IMR-90 (cell line): ENCODE data around the gene GAL. TPM values are rescaled to one million over a fixed set of nuclear protein-coding genes. Genes with fewer than 3 reads are reported as not detected.

Source experiments
- ATAC-seq: fragments of 200-7000 bp; cut with Tn5 transposase; 2 replicates; pipeline ENCODE4 v1.9.1; 2020; ENCODE audit warnings: low read depth, mild to moderate bottlenecking, moderate library complexity
- BruUV-seq: library from RNA; stranded (reverse); fragments of 400-500 nt; replicated peaks from 2 replicates; lab custom pipeline; 2021; lab: Mats Ljungman, UMichigan
- CTCF ChIA-PET: fragments of 300-600 bp; formaldehyde crosslinking; extraction: SDS; loops from one replicate; lab custom pipeline; 2021; ENCODE audit warnings: antibody characterized with exemption; lab: Yijun Ruan, JAX
- POLR2A ChIA-PET: fragments of 300-600 bp; sonication (Branson Sonifier 250); formaldehyde crosslinking; loops from one replicate; lab custom pipeline; 2022; ENCODE audit warnings: antibody characterized with exemption; ENCODE audit not compliant: unreplicated experiment; lab: Charles Lee
- DNase-seq: peaks from one replicate; pipeline ENCODE4 v3.0.0; 2013
- H2AFZ ChIP-seq: replicated peaks from 2 replicates; pipeline ENCODE3; 2013; ENCODE audit warnings: low read length, mild to moderate bottlenecking; ENCODE audit not compliant: poor library complexity
- H2AK5ac ChIP-seq: 2 replicates; pipeline ENCODE4 v1.6.1; 2013; ENCODE audit warnings: low read depth, low read length, inconsistent platforms
- H2AK9ac ChIP-seq: replicated peaks from 2 replicates; pipeline ENCODE3; 2013; ENCODE audit warnings: mild to moderate bottlenecking, low read depth, low read length, moderate library complexity; ENCODE audit not compliant: poor library complexity
- H2BK120ac ChIP-seq: 2 replicates; pipeline ENCODE4 v1.6.1; 2013; ENCODE audit warnings: low read depth, low read length, inconsistent platforms
- H2BK15ac ChIP-seq: 3 replicates; pipeline ENCODE4 v1.6.1; 2013; ENCODE audit warnings: low read depth, low read length, inconsistent platforms
- H2BK20ac ChIP-seq: 2 replicates; pipeline ENCODE4 v1.6.1; 2013; ENCODE audit warnings: low read depth, mild to moderate bottlenecking, inconsistent platforms, low read length, moderate library complexity
- H2BK5ac ChIP-seq: 2 replicates; pipeline ENCODE4 v1.6.1; 2013; ENCODE audit warnings: mild to moderate bottlenecking, low read depth, low read length, inconsistent platforms; ENCODE audit not compliant: poor library complexity, severe bottlenecking
- H3K14ac ChIP-seq: replicated peaks from 2 replicates; pipeline ENCODE4 v1.6.1; 2013; ENCODE audit warnings: low read depth, low read length, inconsistent platforms
- H3K18ac ChIP-seq: 2 replicates; pipeline ENCODE4 v1.6.1; 2013; ENCODE audit warnings: low read depth, low read length, control low read depth
- H3K23ac ChIP-seq: 2 replicates; pipeline ENCODE4 v1.6.1; 2013; ENCODE audit warnings: low read depth, low read length, inconsistent platforms
- H3K27ac ChIP-seq: 2 replicates; pipeline ENCODE4 v1.5.1; 2013; ENCODE audit warnings: mild to moderate bottlenecking, control low read depth, low read length; ENCODE audit not compliant: insufficient read depth
- H3K27me3 ChIP-seq: 2 replicates; pipeline ENCODE4 v1.6.1; 2013; ENCODE audit warnings: low read length; ENCODE audit not compliant: control insufficient read depth, insufficient read depth
- H3K36me3 ChIP-seq: 2 replicates; pipeline ENCODE4 v1.6.1; 2013; ENCODE audit warnings: low read length, mixed read lengths; ENCODE audit not compliant: control insufficient read depth, insufficient read depth
- H3K4ac ChIP-seq: 2 replicates; pipeline ENCODE4 v1.6.1; 2013; ENCODE audit warnings: low read depth, low read length, inconsistent platforms
- H3K4me1 ChIP-seq: 2 replicates; pipeline ENCODE4 v1.6.1; 2013; ENCODE audit warnings: low read length, mixed read lengths; ENCODE audit not compliant: control insufficient read depth, insufficient read depth
- H3K4me2 ChIP-seq: 2 replicates; pipeline ENCODE4 v1.6.1; 2013; ENCODE audit warnings: low read depth, mild to moderate bottlenecking, control low read depth, low read length, moderate library complexity
- H3K4me3 ChIP-seq: 2 replicates; pipeline ENCODE4 v1.5.1; 2013; ENCODE audit warnings: low read depth, mild to moderate bottlenecking, control low read depth, low read length, moderate library complexity; ENCODE audit not compliant: insufficient read depth
- H3K56ac ChIP-seq: 2 replicates; pipeline ENCODE4 v1.6.1; 2013; ENCODE audit warnings: low read length, inconsistent platforms; ENCODE audit not compliant: insufficient read depth; ENCODE audit errors: extremely low read depth
- H3K79me1 ChIP-seq, 2 experiments: 2 replicates each; pipeline ENCODE4 v1.6.1; 2013; ENCODE audit warnings: low read length in 2 of 2, inconsistent platforms in 1 of 2, low read depth in 1 of 2
- H3K9ac ChIP-seq: 2 replicates; pipeline ENCODE4 v1.6.1; 2013; ENCODE audit warnings: low read depth, low read length, control low read depth
- H3K9me1 ChIP-seq: 2 replicates; pipeline ENCODE4 v1.6.1; 2013; ENCODE audit warnings: low read length, inconsistent platforms; ENCODE audit not compliant: insufficient read depth
- H3K9me3 ChIP-seq: 2 replicates; pipeline ENCODE4 v1.6.1; 2013; ENCODE audit warnings: low read length; ENCODE audit not compliant: control insufficient read depth, insufficient read depth
- H4K20me1 ChIP-seq: 2 replicates; pipeline ENCODE4 v1.6.1; 2013; ENCODE audit warnings: low read length, inconsistent platforms; ENCODE audit not compliant: insufficient read depth
- H4K5ac ChIP-seq: 2 replicates; pipeline ENCODE4 v1.6.1; 2013; ENCODE audit warnings: mild to moderate bottlenecking, low read depth, low read length, control low read depth
- H4K8ac ChIP-seq, 2 experiments: 2 replicates each; pipeline ENCODE4 v1.6.1; 2013; ENCODE audit warnings: low read depth in 2 of 2, low read length in 2 of 2, control low read depth in 1 of 2, inconsistent platforms in 1 of 2
- H4K91ac ChIP-seq: 2 replicates; pipeline ENCODE4 v1.6.1; 2013; ENCODE audit warnings: low read depth, low read length, inconsistent platforms; ENCODE audit not compliant: insufficient read depth
- BHLHE40 ChIP-seq: fragments of 150-350 bp; IDR thresholded peaks from 2 replicates; pipeline ENCODE4 v1.6.1; 2016; ENCODE audit warnings: mild to moderate bottlenecking, low read depth, low read length
- CEBPB ChIP-seq: IDR thresholded peaks from 2 replicates; pipeline ENCODE4 v1.6.1; 2012; ENCODE audit warnings: low read depth, low read length, improper control_type of control experiment
- CHD1 ChIP-seq: IDR thresholded peaks from 2 replicates; pipeline ENCODE4 v1.6.1; 2012; ENCODE audit warnings: low read depth, low read length, improper control_type of control experiment
- MAZ ChIP-seq: IDR thresholded peaks from 2 replicates; pipeline ENCODE4 v1.6.1; 2012; ENCODE audit warnings: low read depth, mild to moderate bottlenecking, low read length, improper control_type of control experiment, moderate library complexity, borderline replicate concordance
- MXI1 ChIP-seq: IDR thresholded peaks from 2 replicates; pipeline ENCODE4 v1.6.1; 2012; ENCODE audit warnings: low read depth, mild to moderate bottlenecking, low read length, moderate library complexity, borderline replicate concordance
- NFE2L2 ChIP-seq: fragments of 150-350 bp; IDR thresholded peaks from 2 replicates; pipeline ENCODE4 v1.6.1; 2016; ENCODE audit warnings: low read depth, mild to moderate bottlenecking, low read length
- RAD21 ChIP-seq: IDR thresholded peaks from 2 replicates; pipeline ENCODE4 v1.6.1; 2012; ENCODE audit warnings: low read length, improper control_type of control experiment
- RCOR1 ChIP-seq: IDR thresholded peaks from 2 replicates; pipeline ENCODE4 v1.6.1; 2012; ENCODE audit warnings: mild to moderate bottlenecking, low read length, improper control_type of control experiment; ENCODE audit not compliant: insufficient replicate concordance
- RFX5 ChIP-seq: IDR thresholded peaks from 2 replicates; pipeline ENCODE4 v1.8.0; 2012; ENCODE audit warnings: low read depth, mild to moderate bottlenecking, low read length, moderate library complexity
- SMC3 ChIP-seq: fragments of 150-350 bp; IDR thresholded peaks from 2 replicates; pipeline ENCODE4 v1.6.1; 2016; ENCODE audit warnings: low read depth, mild to moderate bottlenecking, antibody characterized with exemption, low read length, moderate library complexity
- WGBS, 2 experiments: methylation state at CpG; one replicate each; pipeline versions ENCODE4 v1.1.5 to v1.1.7; 2013; ENCODE audit warnings: missing lambda C conversion rate in 2 of 2; ENCODE audit not compliant: insufficient read length in 1 of 2; ENCODE audit errors: extremely low coverage in 2 of 2; 5-methylcytosine and 5-hydroxymethylcytosine counted together
- dilution Hi-C: fragments of 300-500 bp; cut with HindIII; formaldehyde crosslinking; loops from one replicate; pipeline ENCODE4 v1.14.3; 2018; ENCODE audit warnings: low sequenced_read_pairs; ENCODE audit not compliant: unreplicated experiment
- in situ Hi-C: fragments of 300-500 bp; cut with MboI; formaldehyde crosslinking; loops from 3 replicates; pipeline ENCODE4 v1.14.3; 2019; ENCODE audit warnings: low sequenced_read_pairs, inconsistent platforms, mixed read lengths
- intact Hi-C: fragments of 100-400 bp; cut with micrococcal nuclease; formaldehyde crosslinking; loops from 2 replicates; pipeline ENCODE4 v1.10.0; 2022
- polyA plus RNA-seq, 3 experiments: library from polyadenylated mRNA; depleted of rRNA; stranded (reverse); fragments of >200 nt; gene quantifications; 2 replicates each; pipeline ENCODE4 v1.2.3, GENCODE V29; 2012; ENCODE audit warnings: low replicate concordance in 1 of 3
- total RNA-seq: library from RNA; depleted of rRNA; stranded (reverse); fragments of >200 nt; gene quantifications from 2 replicates; pipeline ENCODE4 v1.2.3, GENCODE V29; 2012

GAL gene
- total and polyA plus RNA-seq, 2 of the 4 experiments (the other 2 are of a cell fraction) = 2.0 TPM; not detected in 1

DNA sequence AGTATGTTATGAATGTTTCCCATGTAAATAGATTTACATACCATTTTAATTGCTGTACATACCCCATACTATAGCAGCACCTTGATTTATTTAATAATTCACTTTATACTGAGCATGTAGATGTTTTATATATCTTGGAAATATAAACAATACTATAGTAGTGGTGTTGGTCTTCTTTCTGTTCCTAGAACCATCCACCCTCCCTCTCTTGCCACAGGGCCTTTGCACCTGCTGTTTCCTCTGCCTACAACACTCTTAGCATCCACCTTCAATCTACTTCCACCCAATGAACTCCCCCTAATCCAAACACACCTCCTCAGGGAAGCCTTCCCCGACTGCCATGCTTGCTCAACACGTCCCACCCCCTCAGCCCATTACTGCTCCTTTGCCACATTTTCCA lies 36.7 kb downstream of the GAL start (continued):
- TF ChIP-seq NFE2L2 (no peak), CHD1 (no peak), RCOR1 (no peak), MAZ (no peak), SMC3 (no peak), RFX5 (no peak), RAD21 (no peak)

DNA sequence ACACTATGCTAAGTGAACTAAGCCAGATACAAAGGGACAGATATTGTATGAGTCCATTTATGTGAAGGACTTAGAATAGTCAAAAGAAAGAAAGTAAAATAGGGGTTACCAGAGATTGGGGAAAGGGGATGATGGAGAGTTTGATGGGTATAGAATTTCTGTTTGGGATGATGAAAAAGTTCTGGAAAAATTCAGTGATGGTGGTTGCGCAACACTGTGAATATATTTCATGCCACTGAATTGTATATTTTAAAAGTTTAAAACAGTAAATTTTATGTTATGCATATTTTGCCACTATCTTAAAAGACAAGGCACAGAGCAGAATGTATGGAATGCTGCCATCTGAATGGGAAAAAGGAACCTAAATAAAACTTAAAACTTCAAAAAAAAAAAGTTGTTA lies 37.8 kb downstream of the GAL start:
- no peak for ATAC-seq
- DNase-seq = no peak
- Histone ChIP-seq H2AK5ac (no peak overlapping the region), H3K9me1 (0 out of 2 replicates have a peak, but pooled peaks cover 3% of the 10 kb centered on the region), H4K91ac (no peak overlapping the region), H2BK120ac (no peak overlapping the region), H3K27ac (no peak overlapping the region), H3K9me3 (peaks cover 9% of the 10 kb centered on the region), H3K14ac (no peak overlapping the region), H3K36me3 (no peaks in the 10 kb centered on the region), H3K27me3 (peaks cover 28% of the 10 kb centered on the region), H2BK20ac (no peak overlapping the region), H3K4me3 (no peak overlapping the region), H4K8ac (no peak overlapping the region), H3K9ac (no peak overlapping the region), H3K18ac (no peak overlapping the region), H3K56ac (no peak overlapping the region), H2AK9ac (no peak overlapping the region), H3K4ac (no peak overlapping the region), H2BK15ac (no peak overlapping the region), H3K4me2 (no peak overlapping the region), H4K5ac (no peak overlapping the region), H2BK5ac (no peak overlapping the region), H3K79me1 (no peaks in the 10 kb centered on the region), H2AFZ (no peak overlapping the region), H3K4me1 (no peaks in the 10 kb centered on the region), H4K20me1 (no peaks in the 10 kb centered on the region), H3K23ac (no peak overlapping the region)
- in situ Hi-C loops (no loop called here), dilution Hi-C loops (no loop called here), intact Hi-C loops (loop anchor here (10.0 kb wide), 1 partner anchor 107 kb away; no protein-coding TSS in a partner anchor)
- ChIA-PET POLR2A (no interaction called here), CTCF (no interaction called here)
- BruUV-seq = no TSS peak
- no CpG with 5 or more reads among the region's 1 CpG for WGBS, 2 experiments
- TF ChIP-seq MAZ (no peak), MXI1 (no peak), BHLHE40 (no peak), CEBPB (peak; percentile 93)
